Measurements from ENCODE around the gene CHRNA10. TPM values are rescaled to one million over a fixed set of nuclear protein-coding genes. Genes with fewer than 3 reads are reported as not detected.
"Not testable (repeated sequence)": the region's sequence is repeated elsewhere in the genome, so short reads cannot be mapped to it uniquely, and the experiment has no call there.

Gene CHRNA10
- total and polyA plus RNA-seq, 10 donors, result 0.85 to 5.0 (median 2.0) TPM

DNA sequence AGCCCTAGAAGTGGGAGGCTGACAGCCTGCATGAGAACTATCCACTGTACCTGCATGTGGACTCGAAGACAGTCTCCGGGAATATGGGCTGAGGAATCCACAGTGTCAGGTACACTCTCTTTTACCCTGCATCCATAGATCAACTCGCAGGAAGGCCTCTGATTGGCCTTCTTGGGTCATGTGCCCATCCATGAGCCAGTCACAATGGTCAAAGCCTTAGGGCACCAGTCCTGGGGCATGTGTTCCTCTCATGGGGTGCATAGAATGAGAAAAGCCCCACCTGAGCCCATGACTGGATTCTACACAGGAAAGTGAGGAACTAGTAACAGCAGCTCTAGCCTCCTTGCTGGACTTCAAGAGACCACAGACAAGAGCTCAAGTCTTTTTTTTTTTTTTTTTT, 15.6 kb downstream of the CHRNA10 start:
- Histone ChIP-seq H3K4me3 (no peak overlapping the region), H3K27ac (no peak overlapping the region), H3K4me1 (no peaks in the 10 kb centered on the region), H3K27me3 (replicated peaks in 1 of 7) (peaks cover 0 to 18% (median 0%) of the 10 kb centered on the region in 7 donors), H3K9me3 (no peaks in the 10 kb centered on the region), H3K36me3 (no peaks in the 10 kb centered on the region)
- 87 to 97% (median 93%) methylated on average over 3 of the region's 3 CpGs for WGBS, 5 donors
- TF ChIP-seq POLR2AphosphoS5 (IDR thresholded peaks at IDR 0.05) (no peak), POLR2A (IDR thresholded peaks at IDR 0.05) (no peak)
- TF ChIP-seq, protein P1, sequence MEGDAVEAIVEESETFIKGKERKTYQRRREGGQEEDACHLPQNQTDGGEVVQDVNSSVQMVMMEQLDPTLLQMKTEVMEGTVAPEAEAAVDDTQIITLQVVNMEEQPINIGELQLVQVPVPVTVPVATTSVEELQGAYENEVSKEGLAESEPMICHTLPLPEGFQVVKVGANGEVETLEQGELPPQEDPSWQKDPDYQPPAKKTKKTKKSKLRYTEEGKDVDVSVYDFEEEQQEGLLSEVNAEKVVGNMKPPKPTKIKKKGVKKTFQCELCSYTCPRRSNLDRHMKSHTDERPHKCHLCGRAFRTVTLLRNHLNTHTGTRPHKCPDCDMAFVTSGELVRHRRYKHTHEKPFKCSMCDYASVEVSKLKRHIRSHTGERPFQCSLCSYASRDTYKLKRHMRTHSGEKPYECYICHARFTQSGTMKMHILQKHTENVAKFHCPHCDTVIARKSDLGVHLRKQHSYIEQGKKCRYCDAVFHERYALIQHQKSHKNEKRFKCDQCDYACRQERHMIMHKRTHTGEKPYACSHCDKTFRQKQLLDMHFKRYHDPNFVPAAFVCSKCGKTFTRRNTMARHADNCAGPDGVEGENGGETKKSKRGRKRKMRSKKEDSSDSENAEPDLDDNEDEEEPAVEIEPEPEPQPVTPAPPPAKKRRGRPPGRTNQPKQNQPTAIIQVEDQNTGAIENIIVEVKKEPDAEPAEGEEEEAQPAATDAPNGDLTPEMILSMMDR (IDR thresholded peaks at IDR 0.05 in 8 of 11, conservative IDR thresholded peaks at IDR 0.05 in 3 of 11), result no peak
- no peak for DNase-seq
- intact Hi-C loops (cut with DNase I; ENCODE audit: low total_unique reads), result no loop called here

DNA sequence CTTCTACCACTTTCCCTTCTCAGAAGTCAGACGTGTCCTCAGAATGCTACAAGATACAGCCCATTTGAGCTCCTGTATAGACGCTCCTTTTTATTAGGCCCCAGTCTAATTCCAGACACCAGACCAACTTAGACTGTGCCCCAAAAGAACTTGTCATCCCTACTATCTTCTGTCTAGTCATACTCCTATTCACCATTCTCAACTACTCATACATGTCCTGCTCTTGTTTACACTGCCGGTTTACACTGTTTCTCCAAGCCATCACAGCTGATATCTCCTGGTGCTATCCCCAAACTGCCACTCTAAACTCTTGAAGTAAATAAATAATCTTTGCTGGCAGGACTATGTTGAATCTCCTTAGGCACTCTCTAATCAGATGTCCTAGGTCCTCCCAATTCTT, 18.7 kb downstream of the CHRNA10 start:
- H3K36me3 ChIP-seq; intact Hi-C loops (cut with DNase I; ENCODE audit: low total_unique reads); H3K27ac ChIP-seq; H3K4me3 ChIP-seq; H3K4me1 ChIP-seq; H3K9me3 ChIP-seq; DNase-seq: not testable (repeated sequence)
- 87 to 90% (median 89%) methylated on average over 2 to 3 of the region's 3 CpGs for WGBS, 5 donors
- peaks cover 0 to 12% (median 0%) of the 10 kb centered on the region in 7 donors for H3K27me3 ChIP-seq (replicated peaks in 1 of 7)

DNA sequence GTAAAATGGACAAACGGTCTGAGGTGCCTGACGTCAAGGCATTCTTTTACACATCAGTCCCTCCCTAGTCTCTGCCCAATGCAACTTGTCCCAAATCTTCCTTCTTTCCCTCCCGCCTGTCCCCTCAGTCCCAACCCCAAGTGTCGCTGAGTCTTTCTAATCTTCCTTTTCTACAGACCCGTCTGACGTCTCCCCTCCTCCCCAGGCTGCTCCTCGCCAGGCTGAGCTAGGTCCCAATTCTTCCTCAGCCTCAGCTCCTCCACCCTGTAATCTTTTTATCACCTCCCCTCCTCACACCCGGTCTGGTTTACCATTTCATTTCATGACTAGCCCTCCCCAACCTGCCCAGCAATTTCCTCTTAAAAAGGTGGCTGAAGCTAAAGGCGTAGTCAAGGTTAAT, 21.8 kb downstream of the CHRNA10 start:
- 40 to 72% (median 50%) methylated on average over 9 of the region's 9 CpGs for WGBS, 5 donors
- H3K4me3 ChIP-seq; H3K27ac ChIP-seq; intact Hi-C loops (cut with DNase I; ENCODE audit: low total_unique reads); H3K9me3 ChIP-seq; H3K36me3 ChIP-seq; H3K4me1 ChIP-seq: not testable (repeated sequence)
- DNase-seq, result peak; percentile 11
- peaks cover 0 to 29% (median 9%) of the 10 kb centered on the region in 7 donors for H3K27me3 ChIP-seq (replicated peaks in 1 of 7)

DNA sequence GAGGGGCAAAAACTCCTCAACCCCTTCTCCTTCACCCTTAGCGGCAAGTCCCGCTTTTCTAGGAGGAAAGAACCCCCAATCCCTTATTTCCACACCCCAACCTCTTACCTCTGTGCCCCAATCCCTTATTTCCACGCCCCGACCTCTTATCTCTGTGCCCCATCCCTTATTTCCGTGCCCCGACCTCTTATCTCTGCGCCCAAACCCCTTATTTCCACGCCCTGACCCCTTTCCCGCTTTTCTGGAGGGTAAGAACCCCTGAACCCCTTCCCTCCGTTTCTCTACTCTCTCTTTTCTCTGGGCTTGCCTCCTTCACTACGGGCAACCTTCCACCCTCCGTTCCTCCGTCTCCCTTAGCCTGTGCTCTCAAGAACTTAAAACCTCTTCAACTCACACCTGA, 22.3 kb downstream of the CHRNA10 start:
- DNase-seq, result peak; percentile 12

DNA sequence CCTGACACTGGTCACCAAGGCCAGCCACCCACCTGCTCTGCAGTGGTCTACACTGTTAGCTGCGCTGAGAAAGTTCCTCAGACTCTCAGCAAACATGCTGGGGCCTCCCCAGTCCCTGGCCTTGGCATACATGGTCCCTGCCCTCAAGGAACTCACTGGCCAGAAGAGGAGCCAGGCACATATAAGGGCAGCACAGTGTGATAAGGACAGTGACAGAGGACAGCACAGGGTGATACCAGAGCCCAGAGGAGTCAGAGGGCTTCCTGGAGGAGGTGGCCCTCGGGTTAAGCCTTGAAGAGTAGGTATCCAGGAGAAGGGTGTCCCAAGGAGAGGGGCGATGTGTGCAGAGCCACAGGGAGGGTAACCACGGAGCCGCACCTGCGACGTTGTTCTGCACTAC, 25.6 kb downstream of the CHRNA10 start:
- 74 to 91% (median 84%) methylated on average over 6 to 7 of the region's 7 CpGs for WGBS, 5 donors
- H3K27ac ChIP-seq, result no peak overlapping the region
- no peak for TF ChIP-seq POLR2A (IDR thresholded peaks at IDR 0.05)
- TF ChIP-seq, protein P1 (IDR thresholded peaks at IDR 0.05 in 8 of 11, conservative IDR thresholded peaks at IDR 0.05 in 3 of 11), result no peak
- no peak for TF ChIP-seq POLR2AphosphoS5 (IDR thresholded peaks at IDR 0.05)
- H3K4me3 ChIP-seq, result no peak overlapping the region
- no peaks in the 10 kb centered on the region for H3K9me3 ChIP-seq
- H3K27me3 ChIP-seq (replicated peaks in 1 of 7), result peaks cover 0 to 61% (median 20%) of the 10 kb centered on the region in 7 donors
- DNase-seq, result no peak
- intact Hi-C loops (cut with DNase I; ENCODE audit: low total_unique reads), result no loop called here
- H3K4me1 ChIP-seq, result peaks cover 6 to 19% (median 15%) of the 10 kb centered on the region in 6 donors
- H3K36me3 ChIP-seq, result no peaks in the 10 kb centered on the region

More for the DNA sequence above, 22.3 kb downstream of the CHRNA10 start:
- H3K27ac ChIP-seq; H3K9me3 ChIP-seq; H3K4me1 ChIP-seq; H3K4me3 ChIP-seq; intact Hi-C loops (cut with DNase I; ENCODE audit: low total_unique reads); H3K36me3 ChIP-seq: not testable (repeated sequence)
- WGBS, 5 donors, result 77 to 93% (median 79%) methylated on average over 13 of the region's 13 CpGs
- peaks cover 0 to 35% (median 9%) of the 10 kb centered on the region in 7 donors for H3K27me3 ChIP-seq (replicated peaks in 1 of 7)

DNA sequence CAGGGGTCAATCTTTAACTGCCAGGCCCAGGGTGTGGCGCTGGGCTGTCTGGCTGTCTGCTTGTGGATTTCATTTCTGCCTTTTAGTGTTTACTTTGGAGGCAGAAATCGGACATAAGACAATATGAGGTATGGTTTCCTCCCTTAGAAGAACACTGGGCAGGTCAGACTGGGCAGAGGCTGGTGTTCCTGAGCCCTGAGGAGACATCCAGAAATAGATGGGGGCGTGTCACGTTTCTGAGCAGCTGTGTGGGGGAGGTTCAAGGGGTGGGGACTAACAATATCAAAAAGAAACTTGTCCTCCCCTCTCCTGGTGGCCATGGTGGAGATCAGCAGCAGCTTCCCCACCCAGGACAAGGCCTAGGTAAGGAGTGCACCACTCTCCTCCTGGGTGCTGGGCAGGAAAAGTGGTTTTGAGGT, 26.4 kb downstream of the CHRNA10 start, which contains the start of gene ART1:
Gene ART1 (plus strand): TSS at position 312 of the 419 bp plus-strand sequence. CDS start 14,086 bp downstream, outside the sequence.
- no peak within 1 kb of the TSS for H3K27ac ChIP-seq
- no peak for DNase-seq
- H3K9me3 ChIP-seq, result no peaks in the 10 kb centered on the region
- peaks cover 6 to 19% (median 15%) of the 10 kb centered on the region in 6 donors for H3K4me1 ChIP-seq
- no peak within 1 kb of the TSS for H3K4me3 ChIP-seq
- 66 to 87% (median 73%) methylated on average over 4 of the region's 4 CpGs for WGBS, 5 donors
- H3K36me3 ChIP-seq, result no peaks in the 10 kb centered on the region
- H3K27me3 ChIP-seq (replicated peaks in 1 of 7), result peaks cover 0 to 61% (median 20%) of the 10 kb centered on the region in 7 donors
- TF ChIP-seq POLR2A (IDR thresholded peaks at IDR 0.05), result no peak
- no peak for TF ChIP-seq POLR2AphosphoS5 (IDR thresholded peaks at IDR 0.05)
- TF ChIP-seq, protein P1 (IDR thresholded peaks at IDR 0.05 in 8 of 11, conservative IDR thresholded peaks at IDR 0.05 in 3 of 11), result no peak
- intact Hi-C loops (cut with DNase I; ENCODE audit: low total_unique reads), result no loop called here

DNA sequence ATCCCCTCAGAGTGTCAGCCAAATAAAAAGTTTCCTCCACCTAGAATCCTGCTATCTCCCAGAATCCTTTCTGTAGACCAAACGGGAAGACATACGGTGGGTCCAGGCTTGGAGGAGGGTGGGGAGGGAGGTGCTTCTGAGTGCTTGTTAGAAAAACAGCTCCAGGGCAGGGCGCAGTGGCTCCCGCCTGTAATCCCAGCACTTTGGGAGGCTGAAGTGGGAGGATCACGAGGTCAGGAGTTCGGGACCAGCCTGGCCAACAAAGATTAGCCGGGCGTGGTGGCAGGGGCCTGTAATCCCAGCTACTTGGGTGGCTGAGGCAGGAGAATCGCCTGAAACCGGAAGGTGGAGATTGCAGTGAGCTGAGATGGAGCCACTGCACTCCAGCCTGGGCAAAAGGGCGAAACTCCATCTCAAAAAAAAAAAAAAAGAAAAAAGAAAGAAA, 28.1 kb downstream of the CHRNA10 start:
- H3K4me3 ChIP-seq, result peak overlapping the region in 2 of 8 donors; percentile 48 to 70

More for the DNA sequence above, 28.1 kb downstream of the CHRNA10 start:
- H3K27ac ChIP-seq; H3K9me3 ChIP-seq; DNase-seq; H3K36me3 ChIP-seq; intact Hi-C loops (cut with DNase I; ENCODE audit: low total_unique reads): not testable (repeated sequence)
- 50 to 64% (median 55%) methylated on average over 10 to 11 of the region's 11 CpGs for WGBS, 5 donors
- Histone ChIP-seq H3K27me3 (replicated peaks in 1 of 7) (peaks cover 0 to 61% (median 20%) of the 10 kb centered on the region in 7 donors), H3K4me1 (peaks cover 6 to 19% (median 15%) of the 10 kb centered on the region in 6 donors)

Measured in spleen (tissue), 11 donors.